ENCODE measurements around the gene ZXDC.

Gene ZXDC

GRCh38 chr3:126516152-126516935, 40.7 kb upstream of the ZXDC start:
- no peak overlapping the region for H3K4me3 Mint-ChIP-seq
- H3K9me3 Mint-ChIP-seq: no peaks in the 10 kb centered on the region
- no peaks in the 10 kb centered on the region for H3K4me1 Mint-ChIP-seq
- no peak for DNase-seq (ENCODE audit: low spot score in 2 of 2)
- ATAC-seq: no peak
- no peak overlapping the region for H3K27ac Mint-ChIP-seq
- H3K36me3 Mint-ChIP-seq: no peaks in the 10 kb centered on the region

GRCh38 chr3:126515066-126515706, 39.5 kb upstream of the ZXDC start:
- H3K36me3 Mint-ChIP-seq: no peaks in the 10 kb centered on the region
- DNase-seq (ENCODE audit: low spot score in 2 of 2) (no peak), ATAC-seq (no peak)
- H3K27ac Mint-ChIP-seq: no peak overlapping the region
- H3K4me1 Mint-ChIP-seq: no peaks in the 10 kb centered on the region
- H3K9me3 Mint-ChIP-seq: no peaks in the 10 kb centered on the region
- H3K4me3 Mint-ChIP-seq: no peak overlapping the region

- ATAC-seq (no peak), DNase-seq (ENCODE audit: low spot score in 2 of 2) (no peak)
- H3K4me1 Mint-ChIP-seq: no peaks in the 10 kb centered on the region
- H3K4me3 Mint-ChIP-seq: no peak overlapping the region
- no peaks in the 10 kb centered on the region for H3K9me3 Mint-ChIP-seq
- H3K27ac Mint-ChIP-seq: no peak overlapping the region
- H3K36me3 Mint-ChIP-seq: no peaks in the 10 kb centered on the region
Observed at GRCh38 chr3:126514161-126514560, 38.5 kb upstream of the ZXDC start.

GRCh38 chr3:126512916-126513650, 37.4 kb upstream of the ZXDC start:
- Mint-ChIP-seq H3K4me1 (no peaks in the 10 kb centered on the region), H3K36me3 (no peaks in the 10 kb centered on the region), H3K4me3 (no peak overlapping the region), H3K27ac (no peak overlapping the region), H3K9me3 (no peaks in the 10 kb centered on the region)
- ATAC-seq (no peak), DNase-seq (ENCODE audit: low spot score in 2 of 2) (no peak)

- Mint-ChIP-seq H3K9me3 (no peaks in the 10 kb centered on the region), H3K27ac (no peak overlapping the region)
- ATAC-seq: no peak
Observed at GRCh38 chr3:126512026-126512425, 36.3 kb upstream of the ZXDC start.

GRCh38 chr3:126511291-126511690, 35.6 kb upstream of the ZXDC start:
- Mint-ChIP-seq H3K36me3 (no peaks in the 10 kb centered on the region), H3K27ac (no peak overlapping the region), H3K4me3 (no peak overlapping the region), H3K4me1 (no peaks in the 10 kb centered on the region), H3K9me3 (no peaks in the 10 kb centered on the region)
- no peak for DNase-seq (ENCODE audit: low spot score in 2 of 2)
- ATAC-seq: no peak

More at GRCh38 chr3:126512026-126512425, 36.3 kb upstream of the ZXDC start:
- no peak for DNase-seq (ENCODE audit: low spot score in 2 of 2)
- Mint-ChIP-seq H3K36me3 (no peaks in the 10 kb centered on the region), H3K4me3 (no peak overlapping the region), H3K4me1 (no peaks in the 10 kb centered on the region)

GRCh38 chr3:126510308-126510910, 34.7 kb upstream of the ZXDC start:
- no peaks in the 10 kb centered on the region for H3K36me3 Mint-ChIP-seq
- H3K4me1 Mint-ChIP-seq: no peaks in the 10 kb centered on the region

GRCh38 chr3:126509597-126510307, 34.1 kb upstream of the ZXDC start:
- H3K9me3 Mint-ChIP-seq: no peaks in the 10 kb centered on the region
- ATAC-seq: no peak
- no peaks in the 10 kb centered on the region for H3K4me1 Mint-ChIP-seq
- no peak overlapping the region for H3K27ac Mint-ChIP-seq
- no peaks in the 10 kb centered on the region for H3K36me3 Mint-ChIP-seq
- no peak overlapping the region for H3K4me3 Mint-ChIP-seq
- DNase-seq (ENCODE audit: low spot score in 2 of 2): no peak

More at GRCh38 chr3:126510308-126510910, 34.7 kb upstream of the ZXDC start:
- Mint-ChIP-seq H3K27ac (no peak overlapping the region), H3K9me3 (no peaks in the 10 kb centered on the region), H3K4me3 (no peak overlapping the region)
- DNase-seq (ENCODE audit: low spot score in 2 of 2) (no peak), ATAC-seq (no peak)

- no peak for ATAC-seq
- no peaks in the 10 kb centered on the region for H3K4me1 Mint-ChIP-seq
- H3K4me3 Mint-ChIP-seq: no peak overlapping the region
- H3K9me3 Mint-ChIP-seq: no peaks in the 10 kb centered on the region
- H3K27ac Mint-ChIP-seq: no peak overlapping the region
- no peak for DNase-seq (ENCODE audit: low spot score in 2 of 2)
- no peaks in the 10 kb centered on the region for H3K36me3 Mint-ChIP-seq
Observed at GRCh38 chr3:126508564-126508964, 32.9 kb upstream of the ZXDC start.

GRCh38 chr3:126507886-126508285, 32.2 kb upstream of the ZXDC start:
- Mint-ChIP-seq H3K27ac (no peak overlapping the region), H3K4me1 (no peaks in the 10 kb centered on the region), H3K36me3 (no peaks in the 10 kb centered on the region), H3K4me3 (no peak overlapping the region), H3K9me3 (no peaks in the 10 kb centered on the region)
- DNase-seq (ENCODE audit: low spot score in 2 of 2) (no peak), ATAC-seq (no peak)

GRCh38 chr3:126503701-126504100, 28.0 kb upstream of the ZXDC start:
- no peaks in the 10 kb centered on the region for H3K4me1 Mint-ChIP-seq

GRCh38 chr3:126502656-126503055, 27.0 kb upstream of the ZXDC start:
- H3K36me3 Mint-ChIP-seq: no peaks in the 10 kb centered on the region
- H3K27ac Mint-ChIP-seq: no peak overlapping the region
- no peak for DNase-seq (ENCODE audit: low spot score in 2 of 2)
- H3K4me1 Mint-ChIP-seq: no peaks in the 10 kb centered on the region
- H3K9me3 Mint-ChIP-seq: no peaks in the 10 kb centered on the region
- no peak overlapping the region for H3K4me3 Mint-ChIP-seq
- ATAC-seq: no peak

More at GRCh38 chr3:126503701-126504100, 28.0 kb upstream of the ZXDC start:
- H3K9me3 Mint-ChIP-seq: no peaks in the 10 kb centered on the region
- DNase-seq (ENCODE audit: low spot score in 2 of 2): no peak
- no peak for ATAC-seq
- H3K36me3 Mint-ChIP-seq: no peaks in the 10 kb centered on the region
- no peak overlapping the region for H3K4me3 Mint-ChIP-seq
- H3K27ac Mint-ChIP-seq: no peak overlapping the region

- Mint-ChIP-seq H3K4me1 (no peaks in the 10 kb centered on the region), H3K4me3 (no peak overlapping the region), H3K9me3 (no peaks in the 10 kb centered on the region), H3K36me3 (no peaks in the 10 kb centered on the region), H3K27ac (no peak overlapping the region)
- ATAC-seq: no peak
- DNase-seq (ENCODE audit: low spot score in 2 of 2): no peak
Observed at GRCh38 chr3:126501736-126502135, 26.0 kb upstream of the ZXDC start.

- no peak overlapping the region for H3K27ac Mint-ChIP-seq
- DNase-seq (ENCODE audit: low spot score in 2 of 2) (no peak), ATAC-seq (no peak)
- H3K9me3 Mint-ChIP-seq: no peaks in the 10 kb centered on the region
- H3K4me1 Mint-ChIP-seq: no peaks in the 10 kb centered on the region
- no peak overlapping the region for H3K4me3 Mint-ChIP-seq
- no peaks in the 10 kb centered on the region for H3K36me3 Mint-ChIP-seq
Observed at GRCh38 chr3:126501054-126501453, 25.4 kb upstream of the ZXDC start.

- no peak for DNase-seq (ENCODE audit: low spot score in 2 of 2)
- no peak overlapping the region for H3K4me3 Mint-ChIP-seq
- H3K36me3 Mint-ChIP-seq: no peaks in the 10 kb centered on the region
- ATAC-seq: no peak
- no peak overlapping the region for H3K27ac Mint-ChIP-seq
- H3K4me1 Mint-ChIP-seq: no peaks in the 10 kb centered on the region
- no peaks in the 10 kb centered on the region for H3K9me3 Mint-ChIP-seq
Observed at GRCh38 chr3:126500016-126500415, 24.3 kb upstream of the ZXDC start.
